Panc1 (cell line): Measurements from ENCODE around the gene ATP1A1. TPM values are rescaled to one million over a fixed set of nuclear protein-coding genes. Genes with fewer than 3 reads are reported as not detected.

ENCODE experiments used
- ATAC-seq: fragments of 200-7000 bp; cut with Tn5 transposase; 2 replicates; pipeline ENCODE4 v1.9.1; 2020; ENCODE audit warnings: mild to moderate bottlenecking, moderate library complexity
- BruUV-seq: library from RNA; stranded (reverse); fragments of 400-500 nt; replicated peaks from 2 replicates; lab custom pipeline; 2021; lab: Mats Ljungman, UMichigan
- CTCF ChIA-PET: fragments of 300-600 bp; sonication (Branson Sonifier 250); formaldehyde crosslinking; loops from one replicate; lab custom pipeline; 2022; ENCODE audit warnings: antibody characterized with exemption; lab: Charles Lee
- POLR2A ChIA-PET: fragments of 300-600 bp; sonication (Branson Sonifier 250); formaldehyde crosslinking; loops from one replicate; lab custom pipeline; 2022; ENCODE audit warnings: antibody characterized with exemption; lab: Charles Lee
- DNase-seq: peaks from one replicate; pipeline ENCODE4 v3.0.0-alpha.2; 2010; ENCODE audit warnings: low read depth, low spot score
- H3K27ac ChIP-seq: 2 replicates; pipeline ENCODE4 v1.5.1; 2011; ENCODE audit warnings: mild to moderate bottlenecking, low read length, inconsistent platforms
- H3K27me3 ChIP-seq: fragments of 200-500 bp; sonication (Bioruptor generic); 2 replicates; pipeline ENCODE4 v1.6.0; 2014; ENCODE audit warnings: low read length, inconsistent platforms; ENCODE audit not compliant: control insufficient read depth, insufficient read depth
- H3K36me3 ChIP-seq: fragments of 200-500 bp; sonication (Bioruptor generic); 2 replicates; pipeline ENCODE4 v1.5.1; 2014; ENCODE audit warnings: inconsistent platforms, mild to moderate bottlenecking, low read length, moderate library complexity; ENCODE audit not compliant: control insufficient read depth, insufficient read depth
- H3K4me1 ChIP-seq: 2 replicates; pipeline ENCODE4 v1.5.1; 2011; ENCODE audit warnings: inconsistent platforms, mild to moderate bottlenecking, low read length, moderate library complexity; ENCODE audit not compliant: control insufficient read depth, insufficient read depth
- H3K4me3 ChIP-seq, 2 experiments: 2 replicates each; pipeline ENCODE4 v1.5.1; 2011 to 2012; ENCODE audit warnings: low read depth in 2 of 2, low read length in 2 of 2, mild to moderate bottlenecking in 2 of 2, inconsistent platforms in 1 of 2, moderate library complexity in 1 of 2
- H3K9me3 ChIP-seq: fragments of 200-500 bp; sonication (Bioruptor generic); 2 replicates; pipeline ENCODE4 v1.5.1; 2014; ENCODE audit warnings: low read depth, mild to moderate bottlenecking, inconsistent platforms, low read length, moderate library complexity; ENCODE audit not compliant: control insufficient read depth, insufficient read depth
- POLR2AphosphoS5 ChIP-seq: IDR thresholded peaks from 2 replicates; pipeline ENCODE4 v1.6.1; 2012; ENCODE audit warnings: mild to moderate bottlenecking, low read depth, low read length, moderate library complexity
- SIN3A ChIP-seq: IDR thresholded peaks from 2 replicates; pipeline ENCODE4 v1.6.1; 2012; ENCODE audit warnings: low read depth, mild to moderate bottlenecking, low read length, moderate library complexity, borderline replicate concordance; ENCODE audit not compliant: insufficient read depth
- TCF7L2 ChIP-seq: IDR thresholded peaks from 2 replicates; pipeline ENCODE4 v1.6.1; 2011; ENCODE audit warnings: mild to moderate bottlenecking, low read depth, low read length, inconsistent platforms
- in situ Hi-C: cut with HindIII; loops from 2 replicates; pipeline ENCODE4 v1.10.0; 2016; ENCODE audit warnings: low sequenced_read_pairs, low pct_unique_long_range_greater_than_20kb
- intact Hi-C: fragments of 100-400 bp; cut with micrococcal nuclease; formaldehyde crosslinking; loops from one replicate; pipeline ENCODE4 v1.10.0; 2022; ENCODE audit not compliant: unreplicated experiment
- total RNA-seq: library from RNA; stranded (reverse); gene quantifications from one replicate; pipeline ENCODE4 v1.2.1, GENCODE V29; 2021; ENCODE audit not compliant: unreplicated experiment
- TF ChIP-seq, protein P1 (sequence below), 2 experiments: IDR thresholded peaks; 2 replicates each; pipeline ENCODE4 v1.6.1; 2011 to 2012; ENCODE audit warnings: low read depth in 2 of 2, control low read depth in 1 of 2, low read length in 1 of 2, mild to moderate bottlenecking in 1 of 2, moderate library complexity in 1 of 2; ENCODE audit not compliant: insufficient read depth in 1 of 2

The ATP1A1 gene
- total RNA-seq, 1 experiment from 2014 or later = 131 TPM

DNA sequence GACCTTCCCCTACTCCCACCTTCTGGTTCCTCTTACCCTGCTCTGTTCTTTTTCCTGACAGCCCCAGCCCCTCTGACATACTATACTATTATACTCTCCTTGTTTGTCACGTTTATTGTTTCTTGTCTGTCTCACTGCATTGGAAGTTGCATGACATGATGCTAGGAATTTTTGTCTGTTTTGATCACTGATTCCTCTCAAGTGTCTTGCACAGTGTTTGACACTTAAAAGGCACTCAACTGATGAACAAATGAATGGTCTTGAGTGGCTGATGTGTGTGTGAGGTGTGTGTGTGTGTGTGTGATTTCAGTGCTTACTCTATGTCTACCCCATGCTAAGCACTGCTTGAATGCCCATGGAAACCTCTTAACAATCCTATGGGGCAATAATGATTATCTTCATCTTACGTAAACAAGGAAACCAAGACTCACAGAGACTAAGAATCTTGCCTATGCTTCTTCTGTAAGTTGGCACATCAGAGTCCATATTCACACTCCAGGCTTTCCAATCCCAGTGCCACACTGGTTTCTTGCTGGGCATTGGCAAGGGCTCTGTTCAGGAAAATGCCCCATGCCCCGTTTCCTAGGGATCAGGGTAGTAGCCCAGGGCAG lies 59.7 kb downstream of the ATP1A1 start:
- Histone ChIP-seq H3K36me3 (no peaks in the 10 kb centered on the region), H3K9me3 (no peaks in the 10 kb centered on the region), H3K27me3 (no peaks in the 10 kb centered on the region; the same call in 1 of the 2 replicates), H3K4me3 (no peak overlapping the region), H3K27ac (no peak overlapping the region), H3K4me1 (no peaks in the 10 kb centered on the region)
- intact Hi-C loops = no loop called here
- DNase-seq (no peak), ATAC-seq (no peak)
- BruUV-seq = no TSS peak
- in situ Hi-C loops = no loop called here
- TF ChIP-seq POLR2AphosphoS5 = no peak
- no peak for TF ChIP-seq TCF7L2
- TF ChIP-seq, protein P1, sequence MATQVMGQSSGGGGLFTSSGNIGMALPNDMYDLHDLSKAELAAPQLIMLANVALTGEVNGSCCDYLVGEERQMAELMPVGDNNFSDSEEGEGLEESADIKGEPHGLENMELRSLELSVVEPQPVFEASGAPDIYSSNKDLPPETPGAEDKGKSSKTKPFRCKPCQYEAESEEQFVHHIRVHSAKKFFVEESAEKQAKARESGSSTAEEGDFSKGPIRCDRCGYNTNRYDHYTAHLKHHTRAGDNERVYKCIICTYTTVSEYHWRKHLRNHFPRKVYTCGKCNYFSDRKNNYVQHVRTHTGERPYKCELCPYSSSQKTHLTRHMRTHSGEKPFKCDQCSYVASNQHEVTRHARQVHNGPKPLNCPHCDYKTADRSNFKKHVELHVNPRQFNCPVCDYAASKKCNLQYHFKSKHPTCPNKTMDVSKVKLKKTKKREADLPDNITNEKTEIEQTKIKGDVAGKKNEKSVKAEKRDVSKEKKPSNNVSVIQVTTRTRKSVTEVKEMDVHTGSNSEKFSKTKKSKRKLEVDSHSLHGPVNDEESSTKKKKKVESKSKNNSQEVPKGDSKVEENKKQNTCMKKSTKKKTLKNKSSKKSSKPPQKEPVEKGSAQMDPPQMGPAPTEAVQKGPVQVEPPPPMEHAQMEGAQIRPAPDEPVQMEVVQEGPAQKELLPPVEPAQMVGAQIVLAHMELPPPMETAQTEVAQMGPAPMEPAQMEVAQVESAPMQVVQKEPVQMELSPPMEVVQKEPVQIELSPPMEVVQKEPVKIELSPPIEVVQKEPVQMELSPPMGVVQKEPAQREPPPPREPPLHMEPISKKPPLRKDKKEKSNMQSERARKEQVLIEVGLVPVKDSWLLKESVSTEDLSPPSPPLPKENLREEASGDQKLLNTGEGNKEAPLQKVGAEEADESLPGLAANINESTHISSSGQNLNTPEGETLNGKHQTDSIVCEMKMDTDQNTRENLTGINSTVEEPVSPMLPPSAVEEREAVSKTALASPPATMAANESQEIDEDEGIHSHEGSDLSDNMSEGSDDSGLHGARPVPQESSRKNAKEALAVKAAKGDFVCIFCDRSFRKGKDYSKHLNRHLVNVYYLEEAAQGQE (IDR thresholded peaks at IDR 0.05; ENCODE audit: insufficient read depth in 1 of 2, low read depth in 2 of 2, low read length in 1 of 2) = no peak
- no peak for TF ChIP-seq SIN3A
- ChIA-PET CTCF (no interaction called here), POLR2A (no interaction called here)

DNA sequence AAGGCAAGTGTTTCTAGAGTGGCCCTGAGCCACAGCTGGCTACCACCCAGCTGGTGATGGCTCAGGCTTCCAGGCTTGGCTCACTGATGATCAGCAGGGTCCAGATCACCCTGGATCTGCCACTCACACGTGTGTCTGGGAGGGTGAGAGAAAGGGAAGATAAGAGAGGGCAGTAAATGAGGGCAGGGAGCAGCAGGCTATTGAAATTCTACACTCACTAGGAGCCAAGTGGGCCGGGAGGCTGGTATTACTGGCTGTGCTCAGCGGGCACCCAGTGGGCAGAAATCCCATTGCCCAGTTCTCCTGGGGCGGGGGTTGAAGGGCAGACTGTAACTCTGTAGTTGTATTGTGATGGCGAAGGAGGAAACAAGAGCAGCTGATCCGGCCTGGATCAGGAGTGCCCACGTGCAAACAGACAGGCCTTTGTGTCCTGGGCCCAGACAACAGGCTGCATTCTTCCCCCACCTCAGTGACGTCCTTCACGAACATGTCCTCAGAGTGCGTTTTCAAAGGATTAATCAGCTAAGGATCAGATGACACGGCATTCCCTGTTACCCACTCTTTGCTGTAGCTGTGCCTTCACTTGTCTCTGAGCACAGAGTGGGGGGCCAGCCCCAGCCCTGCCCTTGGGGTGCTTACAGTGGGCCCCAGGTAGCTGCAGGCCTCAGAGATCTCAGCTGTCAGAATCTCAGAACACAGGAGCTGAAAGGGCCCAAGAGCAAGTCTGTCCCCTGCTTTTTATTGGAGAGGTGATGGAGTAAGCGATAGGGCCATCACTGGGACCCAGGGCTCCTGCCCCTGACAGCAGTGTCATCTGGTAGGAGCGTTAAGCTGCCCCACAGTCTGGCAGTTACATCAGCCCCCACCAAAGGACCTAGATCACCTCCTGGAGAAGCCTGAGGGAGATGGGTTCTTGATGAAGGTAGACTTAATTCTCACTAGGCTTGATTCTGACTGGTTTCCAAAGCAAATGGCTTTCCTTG lies 60.5 kb downstream of the ATP1A1 start:
- in situ Hi-C loops (no loop called here), intact Hi-C loops (no loop called here)
- ChIA-PET POLR2A (no interaction called here), CTCF (no interaction called here)
- Histone ChIP-seq H3K36me3 (no peaks in the 10 kb centered on the region), H3K27me3 (no peaks in the 10 kb centered on the region; the same call in 1 of the 2 replicates), H3K9me3 (no peaks in the 10 kb centered on the region), H3K4me3 (no peak overlapping the region), H3K4me1 (no peaks in the 10 kb centered on the region), H3K27ac (no peak overlapping the region)
- DNase-seq (no peak), ATAC-seq (no peak)
- no TSS peak for BruUV-seq
- TF ChIP-seq, protein P1 (IDR thresholded peaks at IDR 0.05; ENCODE audit: insufficient read depth in 1 of 2, low read depth in 2 of 2, low read length in 1 of 2) = no peak
- no peak for TF ChIP-seq POLR2AphosphoS5
